Thoracic aorta (tissue), 2 donors: ENCODE data around the gene ATOSB. TPM values are rescaled to one million over a fixed set of nuclear protein-coding genes. Genes with fewer than 3 reads are reported as not detected.
"Not testable (repeated sequence)": the region's sequence is repeated elsewhere in the genome, so short reads cannot be mapped to it uniquely, and the experiment has no call there.

Experiments
- ATAC-seq: fragments of 150-250 bp; one replicate; pipeline ENCODE4 v1.8.0; 2017; ENCODE audit warnings: low read depth; ENCODE audit not compliant: insufficient number of reproducible peaks, low FRiP score
- DNase-seq: peaks from one replicate; pipeline ENCODE4 v3.0.0-alpha.2; 2020; ENCODE audit warnings: low spot score
- H3K27ac ChIP-seq, 2 donors: fragments of 200-600 bp; sonication (generic); 1 replicate in 1 of 2; 2 replicates in 1 of 2; pipeline ENCODE4 v1.5.1; 2016; ENCODE audit warnings: mild to moderate bottlenecking in 2 of 2, moderate library complexity in 2 of 2
- H3K27me3 ChIP-seq: fragments of 200-600 bp; sonication (generic); replicated peaks from 2 replicates; pipeline ENCODE4 v1.6.0; 2016; ENCODE audit warnings: mild to moderate bottlenecking; ENCODE audit not compliant: insufficient read depth
- H3K36me3 ChIP-seq: fragments of 200-600 bp; sonication (generic); one replicate; pipeline ENCODE4 v1.5.1; 2016
- H3K4me1 ChIP-seq, 2 donors: fragments of 200-600 bp; sonication (generic); 1 replicate in 1 of 2; 2 replicates in 1 of 2; pipeline versions ENCODE4 v1.5.1 to v1.6.0; 2016; ENCODE audit warnings: low read depth in 2 of 2, mild to moderate bottlenecking in 1 of 2; ENCODE audit not compliant: control insufficient read depth in 1 of 2
- H3K4me3 ChIP-seq: fragments of 200-600 bp; sonication (generic); 2 replicates; pipeline ENCODE4 v1.5.1; 2016; ENCODE audit warnings: mild to moderate bottlenecking
- H3K9me3 ChIP-seq: fragments of 200-600 bp; sonication (generic); 2 replicates; pipeline ENCODE4 v1.5.1; 2016
- CTCF ChIP-seq: fragments of 200-600 bp; sonication (generic); IDR thresholded peaks from one replicate; pipeline ENCODE4 v1.5.1; 2019; ENCODE audit warnings: antibody characterized with exemption
- total RNA-seq, 2 donors: library from RNA; depleted of rRNA; stranded (reverse); fragments of >200 nt; gene quantifications; one replicate each; pipeline versions ENCODE4 v1.1.0 to v1.2.3, GENCODE V29; 2016

The ATOSB gene
- total RNA-seq, 2 donors from 2014 or later, result 30.2 to 33.6 TPM

- peak within 1 kb of the TSS; percentile 85 for H3K4me3 ChIP-seq
- H3K9me3 ChIP-seq, result no peaks in the 10 kb centered on the region
- peak; percentile 93 for ATAC-seq
- peak; percentile 91 for DNase-seq
- H3K36me3 ChIP-seq, result no peaks in the 10 kb centered on the region
- peak within 1 kb of the TSS; percentile 73 to 81 for H3K27ac ChIP-seq
- TF ChIP-seq CTCF, result peak; percentile 27
- peaks cover 12 to 21% of the 10 kb centered on the region in 2 donors for H3K4me1 ChIP-seq
- no peaks in the 10 kb centered on the region for H3K27me3 ChIP-seq
Measured at GRCh38 chr9:35161713-35162604, 46.3 kb upstream of the ATOSB start, which contains the start of gene UNC13B. Gene UNC13B (plus strand): TSS chr9:35162009. CDS start chr9:35162284, 275 bp downstream.

GRCh38 chr9:35158501-35159280, 43.0 kb upstream of the ATOSB start:
- Histone ChIP-seq H3K27ac (no peak overlapping the region), H3K27me3 (no peaks in the 10 kb centered on the region), H3K4me3 (no peak overlapping the region), H3K4me1 (peaks cover 7 to 12% of the 10 kb centered on the region in 2 donors), H3K36me3 (no peaks in the 10 kb centered on the region), H3K9me3 (no peaks in the 10 kb centered on the region)
- DNase-seq (no peak), ATAC-seq (no peak)
- no peak for TF ChIP-seq CTCF

- DNase-seq, H3K27ac ChIP-seq, H3K4me3 ChIP-seq, H3K27me3 ChIP-seq, ATAC-seq, H3K9me3 ChIP-seq, H3K4me1 ChIP-seq, H3K36me3 ChIP-seq: not testable (repeated sequence)
Measured at GRCh38 chr9:35157836-35158235, 42.2 kb upstream of the ATOSB start.

GRCh38 chr9:35156781-35157180, 41.1 kb upstream of the ATOSB start:
- DNase-seq (no peak), ATAC-seq (no peak)
- Histone ChIP-seq H3K4me1 (no peaks in the 10 kb centered on the region), H3K4me3 (no peak overlapping the region), H3K27me3 (no peaks in the 10 kb centered on the region), H3K9me3 (no peaks in the 10 kb centered on the region), H3K27ac (no peak overlapping the region), H3K36me3 (no peaks in the 10 kb centered on the region)
- TF ChIP-seq CTCF, result no peak

GRCh38 chr9:35152926-35153325, 37.3 kb upstream of the ATOSB start:
- TF ChIP-seq CTCF, result no peak
- Histone ChIP-seq H3K4me3 (no peak overlapping the region), H3K27me3 (no peaks in the 10 kb centered on the region), H3K9me3 (peaks cover 6% of the 10 kb centered on the region), H3K36me3 (no peaks in the 10 kb centered on the region), H3K4me1 (no peaks in the 10 kb centered on the region), H3K27ac (no peak overlapping the region)
- ATAC-seq (no peak), DNase-seq (no peak)

GRCh38 chr9:35147941-35148563, 32.4 kb upstream of the ATOSB start:
- not testable (repeated sequence) for H3K27ac ChIP-seq, H3K36me3 ChIP-seq, H3K4me1 ChIP-seq, ATAC-seq, H3K27me3 ChIP-seq, H3K4me3 ChIP-seq, DNase-seq
- peaks cover 16% of the 10 kb centered on the region for H3K9me3 ChIP-seq
